Measurements from ENCODE around the gene ACVR1B.
"Not testable (repeated sequence)": the region's sequence is repeated elsewhere in the genome, so short reads cannot be mapped to it uniquely, and the experiment has no call there.

The ACVR1B gene

DNA sequence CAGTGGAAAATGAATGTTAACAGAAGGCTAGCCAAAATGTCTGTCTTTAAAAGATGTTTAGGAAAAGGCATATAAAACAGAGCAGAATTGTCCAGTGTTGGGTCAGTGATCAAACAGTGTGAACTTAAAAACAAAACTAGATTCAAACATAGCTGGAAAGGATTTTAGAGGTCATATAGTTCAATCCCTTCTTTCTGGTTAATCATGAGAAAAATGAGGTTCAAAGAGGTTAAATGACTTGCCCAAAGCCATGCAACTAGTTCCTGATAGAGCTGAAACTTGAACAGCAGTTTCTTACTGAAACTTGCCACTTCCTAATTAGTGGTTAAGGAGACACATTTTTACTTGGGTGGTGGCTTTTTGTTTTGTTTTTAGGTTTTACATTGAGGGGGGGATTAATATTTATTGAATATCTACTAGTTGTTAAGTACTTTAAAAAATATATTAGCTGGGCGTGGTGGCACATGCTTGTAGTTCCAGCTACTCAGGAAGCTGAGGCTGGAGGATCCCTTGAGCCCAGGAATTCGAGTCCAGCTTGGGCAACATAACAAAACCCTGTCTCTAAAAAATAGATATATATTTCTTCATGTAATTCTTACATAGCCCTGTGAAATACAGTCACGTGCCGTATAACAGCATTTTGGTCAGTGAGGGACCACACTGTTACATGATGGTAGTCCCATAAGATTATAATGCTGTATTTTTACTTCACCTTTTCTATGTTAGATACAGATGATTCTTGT, 20.4 kb downstream of the ACVR1B start:
- DNase-seq = no peak

DNA sequence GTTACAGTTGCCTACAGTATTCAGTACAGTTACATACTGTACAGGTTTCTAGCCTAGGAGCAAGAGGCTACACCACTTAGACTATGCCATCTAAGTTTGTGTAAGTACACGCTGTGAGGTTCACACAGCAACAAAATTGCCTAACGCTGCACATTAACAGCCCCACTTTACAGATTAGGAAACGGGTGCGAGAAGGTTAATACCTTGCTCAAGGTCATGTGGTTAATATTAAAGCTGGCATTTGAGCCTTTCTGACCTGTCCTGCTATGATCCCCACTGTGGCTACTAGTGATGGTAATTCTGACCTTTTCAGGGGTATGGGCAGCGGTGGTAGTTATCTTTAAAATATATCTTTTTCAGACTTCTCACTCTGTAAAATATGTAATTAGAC, 20.9 kb downstream of the ACVR1B start:
- DNase-seq = no peak

DNA sequence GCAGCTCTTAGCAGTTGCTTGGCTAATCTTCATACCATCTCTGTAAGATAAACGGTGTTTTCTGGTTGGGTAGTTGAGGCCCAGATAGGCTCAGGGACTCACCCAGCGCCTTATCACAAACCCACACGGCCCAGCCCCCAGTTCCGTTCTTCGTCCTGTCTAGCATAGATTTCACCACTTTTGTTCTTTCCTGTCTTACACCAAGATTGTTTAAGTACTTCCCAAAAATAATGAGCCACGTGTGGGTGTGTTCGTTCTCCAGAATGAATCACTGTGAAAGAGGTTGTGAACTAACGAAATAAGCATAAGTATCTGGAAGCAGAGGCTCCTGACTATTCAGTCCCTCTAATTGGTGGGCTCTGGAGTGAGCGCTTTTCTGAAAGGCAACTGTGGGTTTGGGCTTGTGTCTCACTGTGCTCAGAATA, 21.4 kb downstream of the ACVR1B start:
- no peak for DNase-seq

DNA sequence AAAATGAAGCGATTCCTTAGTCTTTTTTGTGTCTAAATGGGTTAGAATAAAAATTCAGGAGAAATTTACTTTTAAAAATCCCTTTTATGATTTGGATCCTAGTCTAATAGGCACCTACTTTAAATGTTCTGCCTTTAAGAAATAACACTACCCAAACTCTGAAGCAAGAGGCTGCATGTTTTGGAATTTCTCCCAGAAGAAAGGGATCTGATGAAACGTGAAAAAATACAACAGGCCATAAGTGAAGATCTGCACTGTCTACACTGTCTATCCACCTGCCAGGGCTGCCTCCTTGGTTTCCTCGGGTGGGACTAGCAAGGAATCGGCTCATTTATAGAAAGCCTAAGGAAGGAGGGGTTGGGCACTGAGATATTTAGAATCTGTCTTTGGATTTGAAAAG, 22.1 kb downstream of the ACVR1B start:
- DNase-seq = no peak

DNA sequence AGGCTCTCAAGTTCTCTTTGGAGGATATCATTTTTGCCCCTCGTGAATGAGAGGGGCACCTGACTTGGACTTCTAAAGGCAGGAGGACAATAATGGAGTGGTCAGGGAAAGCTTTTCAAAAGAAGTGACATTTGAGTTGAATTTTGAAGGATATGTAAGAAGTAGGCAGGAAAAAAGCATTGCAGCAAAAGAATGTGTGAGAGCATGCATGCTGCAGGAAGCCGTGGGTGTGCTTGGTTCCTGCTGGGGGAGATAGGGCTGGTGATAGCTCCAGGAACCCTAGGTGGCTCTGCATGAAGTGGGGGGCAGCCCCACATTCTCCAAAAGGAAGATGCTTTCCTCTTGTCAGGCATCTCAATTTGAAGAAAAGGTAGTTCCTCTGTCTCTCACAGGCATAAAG, 23.1 kb downstream of the ACVR1B start:
- no peak for DNase-seq

DNA sequence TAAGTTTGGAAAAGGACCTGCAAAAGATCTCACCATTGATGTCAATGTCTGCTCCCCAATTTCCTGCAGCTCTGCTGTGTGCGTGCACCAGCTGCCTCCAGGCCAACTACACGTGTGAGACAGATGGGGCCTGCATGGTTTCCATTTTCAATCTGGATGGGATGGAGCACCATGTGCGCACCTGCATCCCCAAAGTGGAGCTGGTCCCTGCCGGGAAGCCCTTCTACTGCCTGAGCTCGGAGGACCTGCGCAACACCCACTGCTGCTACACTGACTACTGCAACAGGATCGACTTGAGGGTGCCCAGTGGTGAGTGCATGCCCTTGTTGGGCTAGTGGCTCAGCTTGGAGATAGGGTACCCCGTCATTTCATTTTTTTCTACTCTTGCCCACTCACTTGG, 23.7 kb downstream of the ACVR1B start:
- DNase-seq = no peak

DNA sequence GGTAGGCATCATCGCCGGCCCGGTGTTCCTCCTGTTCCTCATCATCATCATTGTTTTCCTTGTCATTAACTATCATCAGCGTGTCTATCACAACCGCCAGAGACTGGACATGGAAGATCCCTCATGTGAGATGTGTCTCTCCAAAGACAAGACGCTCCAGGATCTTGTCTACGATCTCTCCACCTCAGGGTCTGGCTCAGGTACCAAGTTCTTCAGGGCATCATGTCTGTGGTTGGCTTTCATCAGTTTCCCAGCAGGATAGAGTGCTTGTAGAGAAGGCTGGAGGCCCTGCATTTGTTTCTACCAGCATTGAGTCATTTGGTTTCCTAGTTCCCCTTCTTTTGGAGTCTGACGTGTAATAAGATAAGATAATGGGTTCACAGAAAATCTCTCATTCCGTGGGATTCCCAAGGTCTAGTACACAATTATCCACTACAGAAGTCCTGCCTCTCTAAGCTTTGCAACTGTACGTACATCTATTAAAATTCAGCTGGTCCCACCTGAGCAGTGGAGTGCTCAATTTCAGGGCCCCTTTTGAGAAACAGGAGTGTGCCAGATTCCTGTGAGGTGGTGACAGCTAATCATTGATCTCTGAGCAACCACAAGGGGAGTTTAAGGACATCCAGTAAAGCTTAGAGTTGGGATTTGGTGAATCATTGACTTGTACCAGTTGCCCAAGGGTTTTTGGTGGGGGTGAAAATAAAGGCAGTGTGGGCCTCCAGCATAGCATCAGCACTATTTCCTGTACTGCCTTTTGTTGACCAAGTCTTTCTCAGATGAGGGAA, 25.1 kb downstream of the ACVR1B start:
- no peak for DNase-seq

DNA sequence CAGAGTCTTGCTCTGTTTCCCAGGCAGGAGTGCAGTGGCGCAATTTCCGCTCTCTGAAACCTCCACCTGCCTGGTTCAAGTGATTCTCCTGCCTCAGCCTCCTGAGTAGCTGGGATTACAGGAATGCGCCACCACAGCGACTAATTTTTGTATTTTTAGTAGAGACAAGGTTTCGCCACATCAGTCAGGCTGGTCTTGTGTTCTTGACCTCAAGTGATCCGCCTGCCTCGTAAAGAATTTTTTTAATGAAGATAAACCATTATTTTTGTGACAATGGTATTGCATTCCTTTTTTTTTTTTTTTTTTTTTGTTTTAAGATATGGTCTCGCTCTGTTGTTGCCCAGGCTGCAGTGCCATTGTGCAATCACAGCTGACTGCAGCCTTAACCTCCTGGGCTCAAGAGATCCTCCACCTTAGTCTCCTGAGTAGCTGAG, 25.8 kb downstream of the ACVR1B start:
- no peak for DNase-seq

DNA sequence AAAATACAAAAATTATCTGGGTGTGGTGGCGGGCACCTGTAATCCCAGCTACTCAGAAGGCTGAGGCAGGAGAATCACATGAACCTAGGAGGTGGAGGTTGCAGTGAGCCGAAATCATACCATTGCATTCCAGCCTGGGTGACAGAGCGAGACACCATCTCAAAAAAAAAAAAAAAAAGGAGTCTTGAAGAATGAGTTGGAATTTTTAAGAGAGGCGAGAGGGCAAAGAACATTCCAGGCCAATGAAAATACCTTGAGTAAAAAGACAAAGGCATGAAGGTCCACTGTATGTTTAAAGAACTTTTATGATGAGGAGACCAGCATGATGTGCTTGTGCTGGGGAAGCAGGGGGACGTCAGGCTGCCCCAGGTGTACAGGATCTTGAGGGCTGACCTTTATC, 27.8 kb downstream of the ACVR1B start:
- not testable (repeated sequence) for DNase-seq

DNA sequence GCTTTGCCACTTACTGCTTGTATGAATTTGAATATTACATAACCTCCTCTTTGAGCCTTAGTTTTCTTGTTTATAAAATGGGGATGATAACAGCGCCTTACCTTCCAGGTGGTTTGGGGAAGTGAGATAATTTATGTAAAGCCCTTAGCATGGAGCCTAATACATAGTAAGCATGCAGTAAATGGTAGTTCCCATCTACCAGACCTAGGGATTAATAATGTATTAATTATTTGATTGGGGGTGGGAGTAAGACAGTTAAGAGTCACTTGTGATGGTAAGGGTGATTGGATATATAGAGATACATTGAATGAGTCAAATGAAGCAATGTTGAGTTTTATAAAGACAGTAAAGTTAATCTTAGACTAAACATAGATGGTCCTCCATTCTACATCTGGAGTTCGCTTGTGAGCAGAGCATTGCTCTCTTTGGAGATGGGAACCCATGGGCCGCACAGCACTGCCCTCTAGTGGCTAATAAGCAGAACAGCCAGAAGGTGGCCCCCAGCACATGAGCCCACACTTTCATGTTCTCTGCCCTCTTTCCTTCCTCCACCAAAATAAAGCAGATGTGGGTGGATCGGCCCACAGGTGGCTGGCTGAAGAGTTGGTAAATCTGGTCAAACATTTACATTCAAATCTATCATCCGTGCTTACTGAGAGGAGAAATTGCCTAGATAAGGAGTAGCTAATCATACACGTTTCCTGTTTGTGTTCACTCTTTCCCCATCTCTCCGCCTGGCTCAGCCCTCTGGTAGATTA, 28.7 kb downstream of the ACVR1B start:
- DNase-seq = peak; percentile 53

DNA sequence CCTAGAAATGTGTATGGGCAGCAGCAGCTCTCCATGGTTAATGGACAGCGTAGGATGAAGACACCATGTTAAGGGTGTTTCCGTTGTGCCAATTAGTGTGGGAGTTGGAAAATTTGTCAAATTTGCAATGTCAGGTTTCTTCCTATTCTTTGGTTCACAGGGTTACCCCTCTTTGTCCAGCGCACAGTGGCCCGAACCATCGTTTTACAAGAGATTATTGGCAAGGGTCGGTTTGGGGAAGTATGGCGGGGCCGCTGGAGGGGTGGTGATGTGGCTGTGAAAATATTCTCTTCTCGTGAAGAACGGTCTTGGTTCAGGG, 29.3 kb downstream of the ACVR1B start:
- DNase-seq = no peak

DNA sequence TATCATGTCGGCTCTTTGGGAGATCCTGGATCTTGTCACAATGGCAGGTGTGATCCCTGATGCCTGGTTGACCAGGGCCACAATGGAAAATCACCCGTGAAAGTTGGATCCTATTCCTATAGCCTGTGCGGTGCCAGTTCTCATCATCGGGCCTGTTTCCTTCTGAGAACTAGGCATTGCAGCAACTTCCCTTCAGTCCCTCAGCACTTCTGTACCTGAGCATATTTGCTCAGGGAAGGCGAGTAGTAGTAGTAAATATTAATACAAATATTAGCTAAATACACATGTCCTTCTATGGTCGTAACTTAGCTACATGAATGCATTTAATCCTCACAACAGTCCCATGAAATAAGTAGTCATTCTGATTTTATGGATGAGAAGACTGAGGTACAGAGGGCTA, 33.2 kb downstream of the ACVR1B start:
- no peak for DNase-seq

DNA sequence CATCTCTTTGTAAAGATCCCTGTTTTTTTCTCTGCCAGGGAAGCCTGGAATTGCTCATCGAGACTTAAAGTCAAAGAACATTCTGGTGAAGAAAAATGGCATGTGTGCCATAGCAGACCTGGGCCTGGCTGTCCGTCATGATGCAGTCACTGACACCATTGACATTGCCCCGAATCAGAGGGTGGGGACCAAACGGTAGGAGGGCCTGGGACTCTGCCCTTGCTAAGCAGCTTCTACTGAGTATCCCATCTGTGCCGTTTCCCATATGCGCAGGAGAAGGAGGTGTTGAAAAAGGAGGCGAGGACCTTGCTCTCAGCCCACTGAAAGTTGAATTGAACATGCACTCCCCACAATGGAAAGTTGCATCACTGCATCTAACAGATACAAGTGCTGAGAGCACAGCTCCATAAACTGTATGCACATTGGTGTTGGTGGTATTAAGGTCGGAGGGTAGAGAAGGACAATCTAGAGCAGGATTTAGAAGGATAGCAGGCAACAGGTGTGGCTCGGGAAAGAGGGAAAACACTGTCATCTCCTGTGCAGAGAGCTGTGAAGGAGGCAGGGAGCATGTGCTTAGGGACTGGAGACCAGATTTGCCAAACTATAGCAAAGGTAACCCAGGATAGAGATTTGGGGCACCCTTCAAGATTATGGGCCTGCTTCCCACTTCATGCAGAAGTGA, 33.8 kb downstream of the ACVR1B start:
- no peak for DNase-seq

DNA sequence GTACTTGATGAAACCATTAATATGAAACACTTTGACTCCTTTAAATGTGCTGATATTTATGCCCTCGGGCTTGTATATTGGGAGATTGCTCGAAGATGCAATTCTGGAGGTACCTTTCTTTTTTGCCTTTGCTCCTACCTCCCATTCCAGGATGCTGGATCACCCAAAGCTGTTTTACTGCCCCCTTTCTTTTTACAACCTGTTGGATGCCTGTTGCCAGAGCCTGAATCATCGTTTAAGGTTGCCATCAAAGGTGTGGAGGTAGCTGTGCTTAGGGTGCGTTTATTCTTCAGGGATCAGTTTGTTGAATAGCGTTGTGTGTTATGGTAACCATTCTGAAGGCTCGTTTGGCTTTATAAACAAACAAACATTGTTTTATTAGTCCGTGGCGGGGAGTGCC, 35.3 kb downstream of the ACVR1B start:
- DNase-seq = no peak

DNA sequence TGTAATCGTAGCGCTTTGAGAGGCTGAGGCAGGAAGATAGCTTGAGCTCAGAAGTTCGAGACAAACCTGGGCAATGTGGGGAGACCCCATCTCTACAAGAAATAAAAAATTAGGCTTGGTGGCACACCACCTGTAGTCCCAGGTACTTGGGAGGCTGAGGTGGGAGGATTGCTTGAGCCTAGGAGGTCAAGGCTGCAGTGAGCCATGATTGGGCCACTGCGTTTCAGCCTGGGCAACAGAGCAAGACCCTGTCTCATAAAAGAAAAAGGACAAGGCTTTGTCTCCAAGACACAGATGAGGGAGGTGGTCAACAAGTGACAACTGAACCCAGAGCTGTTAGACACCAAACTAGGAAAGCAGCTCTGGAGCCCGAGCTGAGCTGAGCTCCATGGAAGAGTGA, 40.7 kb downstream of the ACVR1B start:
- DNase-seq = no peak

DNA sequence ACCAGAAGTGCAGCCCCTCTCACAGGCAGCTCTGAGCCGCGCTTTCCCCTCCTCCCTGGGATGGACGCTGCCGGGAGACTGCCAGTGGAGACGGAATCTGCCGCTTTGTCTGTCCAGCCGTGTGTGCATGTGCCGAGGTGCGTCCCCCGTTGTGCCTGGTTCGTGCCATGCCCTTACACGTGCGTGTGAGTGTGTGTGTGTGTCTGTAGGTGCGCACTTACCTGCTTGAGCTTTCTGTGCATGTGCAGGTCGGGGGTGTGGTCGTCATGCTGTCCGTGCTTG, 43.0 kb downstream of the ACVR1B start:
- no peak for DNase-seq

DNA sequence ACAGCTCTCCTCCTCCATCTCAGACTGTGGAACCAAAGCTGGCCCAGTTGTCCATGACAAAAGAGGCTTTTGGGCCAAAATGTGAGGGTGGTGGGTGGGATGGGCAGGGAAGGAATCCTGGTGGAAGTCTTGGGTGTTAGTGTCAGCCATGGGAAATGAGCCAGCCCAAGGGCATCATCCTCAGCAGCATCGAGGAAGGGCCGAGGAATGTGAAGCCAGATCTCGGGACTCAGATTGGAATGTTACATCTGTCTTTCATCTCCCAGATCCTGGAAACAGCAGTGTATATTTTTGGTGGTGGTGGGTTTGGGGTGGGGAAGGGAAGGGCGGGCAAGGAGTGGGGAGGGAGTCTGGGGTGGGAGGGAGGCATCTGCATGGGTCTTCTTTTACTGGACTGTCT, 43.5 kb downstream of the ACVR1B start:
- no peak for DNase-seq

DNA sequence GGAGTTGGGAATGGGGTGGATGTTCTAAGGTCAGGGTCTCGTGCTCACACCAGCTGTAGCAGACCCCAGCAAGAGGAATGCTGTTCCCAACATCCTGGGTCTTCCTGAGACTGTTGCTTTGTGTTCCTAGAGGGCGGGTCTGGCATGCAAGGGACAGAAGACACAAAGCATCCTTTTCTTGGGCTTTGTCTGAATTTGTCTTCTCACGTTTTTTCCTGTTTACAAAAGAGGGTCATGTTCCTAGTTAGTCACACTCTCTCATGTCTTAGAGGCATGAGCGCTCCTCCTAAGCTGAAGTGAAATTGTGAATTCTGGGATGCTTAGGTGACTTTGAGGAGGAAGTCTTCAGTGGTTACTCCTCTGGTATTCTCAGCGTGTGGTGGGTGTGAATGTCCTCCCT, 45.6 kb downstream of the ACVR1B start:
- no peak for DNase-seq

DNA sequence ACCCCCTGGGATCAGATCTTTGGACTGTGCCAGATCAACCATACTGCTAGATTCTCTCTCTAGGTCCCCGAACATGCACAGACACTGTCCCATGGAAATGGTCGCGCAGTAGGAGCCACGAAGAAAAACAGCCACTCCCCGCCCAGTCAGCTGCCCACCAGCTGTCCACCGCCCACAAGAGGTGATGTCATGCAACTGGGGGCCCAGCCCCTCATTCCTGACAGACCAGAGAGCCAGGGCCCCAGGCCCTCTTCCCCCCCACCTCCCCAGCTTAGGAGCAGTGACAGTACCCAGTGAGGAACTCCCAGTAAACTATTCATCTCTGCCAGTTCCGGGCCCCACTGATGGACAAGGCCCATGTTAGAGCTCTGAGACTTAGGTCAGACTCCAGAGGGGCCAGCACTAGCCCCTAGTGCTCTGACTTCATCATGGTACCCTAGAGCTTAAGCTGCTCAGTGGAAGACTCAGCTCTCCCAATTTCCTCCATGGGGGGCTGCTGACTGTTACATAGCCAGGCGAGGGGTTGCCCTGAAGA, 51.6 kb downstream of the ACVR1B start:
- DNase-seq = no peak

DNA sequence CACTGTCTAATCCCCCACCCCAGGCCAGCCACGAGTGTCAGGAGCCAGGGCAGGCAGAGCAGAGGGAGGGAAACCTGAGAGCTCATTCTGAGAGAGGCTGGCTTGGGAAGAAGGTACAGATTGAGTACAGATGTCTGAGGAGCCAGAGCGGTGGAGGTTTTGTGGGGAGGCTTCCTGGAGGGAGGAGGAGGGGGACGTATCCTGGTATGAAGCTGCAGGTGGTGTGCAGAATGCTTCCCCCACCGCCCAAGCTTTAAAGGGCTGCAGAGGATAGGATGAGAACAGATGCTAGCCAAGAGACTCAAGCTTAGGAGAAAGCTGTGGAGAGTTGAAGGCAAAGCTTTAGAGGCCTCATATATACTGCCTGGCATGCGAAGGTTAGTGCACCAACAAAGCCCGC, 52.1 kb downstream of the ACVR1B start:
- no peak for DNase-seq

DNA sequence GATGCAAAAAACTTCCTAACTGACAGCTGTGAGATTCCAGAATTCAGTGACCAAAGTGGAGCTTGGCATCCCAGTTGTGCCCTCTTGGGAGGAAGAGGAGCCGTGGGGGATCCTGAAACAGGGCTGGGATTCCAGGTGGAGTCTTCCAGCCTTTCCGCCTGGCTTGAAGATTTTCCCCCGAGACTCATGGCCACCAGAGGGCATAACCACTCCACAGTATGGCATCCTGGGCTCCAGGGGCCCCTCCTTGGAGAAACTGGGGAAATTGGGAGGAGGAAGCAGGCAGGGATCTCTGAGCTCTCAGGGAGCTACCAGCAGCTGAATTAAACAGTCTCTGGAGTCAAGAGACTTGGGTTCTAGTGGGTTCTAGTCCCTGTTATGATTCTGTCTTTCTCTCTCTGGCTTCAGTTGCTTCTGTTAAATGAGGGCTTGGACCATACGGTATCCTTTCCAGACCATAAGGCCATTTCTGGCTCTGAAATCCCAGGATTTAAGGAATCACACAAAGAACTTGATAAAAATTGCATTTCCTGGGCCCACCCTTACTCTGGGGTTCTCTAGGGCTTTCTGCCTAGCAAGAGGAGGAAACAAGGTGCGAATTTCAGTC, 52.6 kb downstream of the ACVR1B start:
- no peak for DNase-seq

DNA sequence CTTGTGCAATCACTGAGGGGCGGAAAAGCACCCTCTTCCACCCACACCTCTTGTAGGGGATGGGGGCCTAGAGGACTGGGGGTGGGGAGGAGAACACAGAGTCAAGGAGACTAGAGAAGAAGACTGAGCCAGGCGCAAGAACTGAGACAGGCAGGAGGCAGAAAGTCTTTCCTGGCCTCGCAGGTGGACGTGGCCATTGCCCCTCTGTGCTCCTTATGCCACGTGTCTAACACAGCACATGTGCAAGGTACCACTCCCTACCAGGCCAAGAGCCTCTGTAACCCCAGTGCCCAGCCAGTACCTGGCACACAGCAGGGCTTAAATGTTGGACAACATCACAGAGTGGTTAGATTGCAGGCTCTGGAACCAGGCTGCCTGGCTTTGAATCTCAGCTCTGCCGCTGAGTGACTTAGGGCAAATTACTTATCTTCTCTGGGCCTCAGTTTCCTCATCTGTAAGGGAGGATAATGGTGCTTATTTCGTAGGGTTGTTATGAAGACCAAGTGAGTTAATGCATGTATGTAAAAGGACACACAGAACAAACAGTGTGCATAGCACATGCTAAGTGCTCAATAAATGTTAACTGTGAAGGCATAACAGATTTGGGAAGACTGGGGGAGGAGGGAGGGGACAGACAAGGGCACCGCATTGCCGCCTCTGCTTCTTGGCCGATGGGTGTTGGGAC, 53.9 kb downstream of the ACVR1B start:
- DNase-seq = no peak

All from right hindlimb (tissue), 1 donor.